GM12875 (cell line): Measurements from ENCODE around the gene TIMM22.

Experiments
- H3K4me3 ChIP-seq: one replicate; pipeline ENCODE4 v1.5.1; 2011; ENCODE audit warnings: low read depth, low read length, control low read depth
- TF ChIP-seq, protein P1 (sequence below): IDR thresholded peaks from 2 replicates; pipeline ENCODE4 v1.5.1; 2011; ENCODE audit warnings: low read depth, mild to moderate bottlenecking, control low read depth, inconsistent platforms, low read length, moderate library complexity, borderline replicate concordance; ENCODE audit not compliant: insufficient read depth

TIMM22 gene

DNA sequence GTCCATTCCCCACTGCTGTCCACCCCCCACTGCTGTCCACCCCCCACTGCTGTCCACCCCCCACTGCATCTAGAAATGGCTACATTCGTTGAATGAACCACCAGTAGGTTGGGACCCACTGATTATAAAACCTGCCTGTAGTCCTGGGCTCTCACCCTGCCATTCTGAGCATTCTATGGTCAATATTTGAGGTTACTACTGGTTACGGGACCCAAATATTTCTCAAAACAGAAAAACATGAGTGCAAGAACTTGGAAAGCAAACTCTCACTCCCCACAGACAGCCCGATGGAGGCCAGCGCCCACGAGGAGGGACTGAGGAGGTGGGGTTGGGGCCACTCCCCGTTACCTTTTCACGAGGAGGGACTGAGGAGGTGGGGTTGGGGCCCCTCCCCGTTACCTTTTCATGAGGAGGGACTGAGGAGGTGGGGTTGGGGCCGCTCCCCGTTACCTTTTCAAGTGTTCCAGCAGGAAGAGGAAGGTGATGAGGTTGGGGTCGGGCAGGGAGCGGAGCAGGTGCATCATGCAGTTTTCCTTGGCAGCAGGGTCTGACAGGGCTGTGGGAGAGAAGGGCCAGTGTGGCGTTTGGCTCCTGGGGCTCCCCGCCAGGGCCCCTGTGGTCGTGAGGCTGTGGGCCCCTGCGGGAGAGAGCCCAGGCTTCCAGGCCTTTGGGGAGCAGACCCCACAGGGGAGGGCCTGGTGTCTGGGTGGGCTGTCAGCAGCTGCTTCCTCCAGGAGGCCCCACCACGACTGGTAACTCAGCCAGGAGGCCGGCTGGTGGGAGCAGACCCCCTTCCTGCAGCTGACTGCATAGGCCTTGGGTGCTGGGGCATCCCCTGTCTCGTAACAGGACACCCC, 12.5 kb downstream of the TIMM22 start:
- no peak overlapping the region for H3K4me3 ChIP-seq
- TF ChIP-seq, protein P1, sequence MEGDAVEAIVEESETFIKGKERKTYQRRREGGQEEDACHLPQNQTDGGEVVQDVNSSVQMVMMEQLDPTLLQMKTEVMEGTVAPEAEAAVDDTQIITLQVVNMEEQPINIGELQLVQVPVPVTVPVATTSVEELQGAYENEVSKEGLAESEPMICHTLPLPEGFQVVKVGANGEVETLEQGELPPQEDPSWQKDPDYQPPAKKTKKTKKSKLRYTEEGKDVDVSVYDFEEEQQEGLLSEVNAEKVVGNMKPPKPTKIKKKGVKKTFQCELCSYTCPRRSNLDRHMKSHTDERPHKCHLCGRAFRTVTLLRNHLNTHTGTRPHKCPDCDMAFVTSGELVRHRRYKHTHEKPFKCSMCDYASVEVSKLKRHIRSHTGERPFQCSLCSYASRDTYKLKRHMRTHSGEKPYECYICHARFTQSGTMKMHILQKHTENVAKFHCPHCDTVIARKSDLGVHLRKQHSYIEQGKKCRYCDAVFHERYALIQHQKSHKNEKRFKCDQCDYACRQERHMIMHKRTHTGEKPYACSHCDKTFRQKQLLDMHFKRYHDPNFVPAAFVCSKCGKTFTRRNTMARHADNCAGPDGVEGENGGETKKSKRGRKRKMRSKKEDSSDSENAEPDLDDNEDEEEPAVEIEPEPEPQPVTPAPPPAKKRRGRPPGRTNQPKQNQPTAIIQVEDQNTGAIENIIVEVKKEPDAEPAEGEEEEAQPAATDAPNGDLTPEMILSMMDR = no peak

DNA sequence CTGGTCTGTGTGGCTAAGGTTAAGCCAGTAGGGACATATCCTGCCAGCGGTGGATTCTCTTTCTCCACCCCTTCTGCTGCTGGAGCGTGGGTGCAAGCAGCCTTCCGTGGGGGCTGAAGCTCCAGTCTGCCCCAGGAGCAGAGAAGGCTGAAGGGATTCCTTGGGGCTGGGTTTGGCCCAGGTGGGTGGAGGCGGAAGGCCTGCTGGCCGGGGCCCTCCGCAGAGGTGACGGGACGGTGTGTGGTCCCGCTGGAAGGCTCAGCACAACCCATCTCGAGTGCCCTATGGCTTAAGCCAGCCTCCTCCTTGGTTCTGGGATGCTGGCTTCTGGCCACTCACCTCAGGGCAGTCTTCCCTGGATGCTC, 13.1 kb downstream of the TIMM22 start:
- H3K4me3 ChIP-seq = no peak overlapping the region
- TF ChIP-seq, protein P1 = no peak

DNA sequence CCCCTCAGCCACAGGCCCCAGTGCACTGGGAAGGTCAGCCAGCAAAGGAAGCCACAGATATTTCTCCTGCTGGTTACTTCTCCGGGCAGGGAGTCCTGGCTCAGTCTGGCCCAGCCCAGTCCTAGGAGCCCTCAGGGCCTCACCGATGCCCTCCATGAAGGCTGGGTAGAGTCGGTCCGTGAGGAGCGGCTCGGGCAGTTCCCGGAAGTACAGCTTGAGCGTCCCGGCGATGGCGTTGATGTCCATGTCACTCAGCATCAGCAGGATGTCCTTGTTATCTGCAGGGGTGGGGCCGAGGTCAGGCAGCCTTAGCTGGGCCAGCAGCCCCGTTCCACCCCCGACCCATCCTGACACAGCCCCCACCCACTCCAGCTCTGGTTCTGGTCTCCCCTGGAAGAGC, 13.7 kb downstream of the TIMM22 start:
- H3K4me3 ChIP-seq = no peak overlapping the region
- TF ChIP-seq, protein P1 = no peak

DNA sequence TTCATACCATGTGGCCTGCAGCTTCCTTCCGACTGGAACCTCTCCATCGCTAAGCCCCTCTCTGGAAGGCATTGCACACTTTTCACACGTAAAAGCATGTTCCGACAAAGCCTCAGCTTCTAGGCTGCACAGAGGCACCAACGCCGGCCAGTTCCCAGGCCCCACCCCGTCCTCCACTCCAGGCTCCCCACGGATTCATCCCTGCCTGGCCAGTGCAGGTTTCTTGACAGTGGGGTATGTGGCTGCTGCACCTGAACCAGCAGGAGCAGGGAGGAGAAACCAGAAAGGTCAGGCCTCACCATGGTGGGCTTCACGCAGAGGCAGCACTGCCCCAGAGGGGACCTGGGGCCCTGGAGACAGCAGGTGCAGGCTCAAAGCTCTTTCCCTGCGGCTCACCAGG, 14.2 kb downstream of the TIMM22 start:
- H3K4me3 ChIP-seq = no peak overlapping the region
- TF ChIP-seq, protein P1 = no peak

DNA sequence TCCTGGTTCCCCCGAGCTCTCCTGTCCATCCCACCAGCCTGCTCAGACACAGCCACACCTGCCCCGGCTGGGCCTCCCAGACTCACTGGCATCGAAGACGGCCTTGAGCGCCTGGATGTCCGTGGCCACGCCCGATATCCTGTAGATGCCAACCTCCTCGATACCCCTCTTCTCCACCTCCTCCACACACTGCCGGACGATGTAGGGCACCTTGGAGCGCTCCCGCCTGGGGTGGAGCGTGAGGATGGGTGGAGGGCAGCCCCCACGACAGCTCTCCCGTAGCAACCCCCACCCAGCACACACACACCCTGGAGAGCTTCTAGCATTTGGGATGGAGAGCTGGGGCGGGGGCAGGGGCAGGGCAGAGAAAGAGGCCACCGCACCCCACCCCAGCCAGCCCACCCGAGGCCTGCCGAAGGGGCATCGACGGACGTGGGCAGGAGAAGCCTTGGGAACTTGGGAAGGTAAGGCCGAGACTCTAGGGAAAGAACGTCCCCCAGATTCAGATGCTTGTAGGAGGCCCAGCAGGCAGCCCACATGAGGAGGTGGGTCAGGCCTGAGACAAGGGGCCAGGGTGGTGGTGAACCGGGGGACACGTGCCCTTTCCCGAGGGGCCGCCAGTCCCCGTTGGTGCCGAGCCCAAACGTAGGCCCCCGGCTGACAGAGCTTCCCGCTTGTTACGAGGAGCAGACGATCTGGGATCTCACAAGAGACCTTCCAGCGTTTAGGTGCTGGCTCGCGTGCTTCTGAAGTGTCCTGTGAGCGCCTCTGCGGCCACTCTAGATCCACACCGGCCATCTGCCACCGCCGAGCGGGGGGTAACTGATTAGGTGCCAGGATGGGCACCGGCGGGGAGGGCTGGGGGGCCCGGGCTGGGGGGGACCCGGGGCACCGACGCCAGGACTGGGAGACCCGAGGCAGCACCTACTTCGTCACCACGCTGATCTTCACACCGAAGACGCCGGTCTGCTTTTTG, 15.1 kb downstream of the TIMM22 start:
- TF ChIP-seq, protein P1 = no peak
- no peak overlapping the region for H3K4me3 ChIP-seq

DNA sequence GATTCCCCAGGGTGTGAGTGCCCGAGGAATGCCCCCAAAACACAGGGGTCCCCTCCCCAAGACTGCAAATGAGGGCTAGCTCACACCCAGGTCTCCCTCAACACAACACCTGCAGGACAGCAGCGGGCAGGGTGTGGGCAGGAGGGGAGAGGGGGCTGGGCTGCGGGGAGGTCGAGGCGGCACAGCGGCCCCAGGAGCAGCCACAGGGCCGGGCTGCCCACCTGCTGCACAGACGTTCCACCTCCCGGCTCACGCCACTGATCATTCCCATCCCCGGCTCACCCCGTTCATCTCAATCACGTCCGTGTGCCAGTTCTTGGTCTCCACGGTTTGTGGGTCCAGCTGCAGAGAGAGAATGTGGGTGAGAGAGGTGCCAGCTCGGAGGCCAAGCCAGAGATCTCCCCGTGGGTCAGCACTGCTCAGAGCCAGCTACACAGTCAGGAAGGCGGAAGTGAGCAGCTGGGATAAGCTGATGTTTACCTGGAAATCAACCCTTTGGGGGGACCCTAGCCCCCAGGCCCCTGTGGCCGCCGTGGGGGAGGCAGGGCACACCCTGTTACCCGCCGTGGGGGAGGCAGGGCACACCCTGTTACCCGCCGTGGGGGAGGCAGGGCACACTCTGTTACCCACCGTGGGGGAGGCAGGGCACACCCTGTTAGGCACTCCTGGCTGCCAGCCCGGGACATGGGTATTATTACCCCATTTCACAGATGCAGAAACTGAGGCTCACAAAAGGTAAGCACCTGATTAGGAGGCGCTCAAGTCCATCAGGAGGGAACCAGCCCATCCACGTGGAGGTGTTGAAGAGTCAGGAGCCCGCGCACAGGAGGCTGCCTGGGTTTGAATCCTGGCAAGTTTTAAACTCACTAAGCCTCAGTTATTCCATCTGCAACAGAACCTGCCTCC, 16.1 kb downstream of the TIMM22 start:
- TF ChIP-seq, protein P1 = no peak
- H3K4me3 ChIP-seq = no peak overlapping the region
